ENCODE measurements around the gene TNS3.

TNS3 gene

DNA sequence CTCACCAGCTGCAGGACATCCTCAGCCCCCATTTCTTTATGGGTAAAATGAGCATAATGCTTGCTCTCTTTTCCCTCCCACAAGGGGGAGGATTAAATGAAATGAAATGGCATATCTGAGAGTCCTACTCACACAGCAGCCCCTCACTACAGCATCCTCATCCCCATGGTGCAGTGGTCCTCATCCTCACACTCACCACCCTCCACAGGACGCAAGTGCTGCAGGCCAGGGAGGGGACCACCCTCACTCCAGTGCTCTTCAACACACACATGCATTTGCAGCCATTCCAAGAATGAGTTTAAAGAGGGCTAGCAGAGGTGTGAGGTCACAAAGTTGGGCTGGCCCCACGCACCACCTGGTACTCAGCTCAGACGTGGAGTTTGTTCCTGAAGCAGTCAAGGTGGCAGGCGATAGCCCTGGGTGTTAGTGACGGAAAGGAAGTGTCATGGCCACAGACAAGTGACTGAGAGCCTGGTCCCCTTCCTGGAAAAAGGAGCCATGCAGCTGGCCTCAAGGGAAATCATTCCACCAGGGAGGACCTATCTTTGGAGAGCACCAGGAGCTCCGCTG is 234.0 kb downstream of the TNS3 start:
- no peak for DNase-seq (ENCODE audit: low spot score)
- in situ Hi-C loops (cut with MboI; ENCODE audit: low pct_unique_long_range_greater_than_20kb, low sequenced_read_pairs, unreplicated experiment) = no loop called here
- TF ChIP-seq CTCF (IDR thresholded peaks at IDR 0.05; ENCODE audit: extremely low read depth, insufficient read depth, missing control alignments) = no peak

DNA sequence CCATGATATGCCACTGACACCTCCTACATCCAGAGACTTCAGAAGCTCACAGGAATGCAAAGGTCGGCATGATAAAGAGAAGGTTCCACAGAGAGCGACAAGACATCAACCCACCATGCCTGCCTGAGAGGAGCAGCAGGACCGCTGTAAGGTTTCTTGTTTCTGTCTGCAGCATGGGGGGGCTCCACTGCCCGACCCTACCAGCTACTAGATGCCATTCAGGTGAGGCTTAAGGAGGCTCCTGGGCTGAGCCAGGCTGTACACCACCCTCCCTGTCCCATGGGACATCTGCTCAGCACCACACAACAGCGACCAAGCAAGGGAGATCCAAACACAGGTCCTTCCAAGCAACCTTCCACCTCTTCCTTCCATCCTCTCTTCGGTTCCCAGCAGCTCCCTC is 234.6 kb downstream of the TNS3 start:
- DNase-seq (ENCODE audit: low spot score) = no peak
- in situ Hi-C loops (cut with MboI; ENCODE audit: low pct_unique_long_range_greater_than_20kb, low sequenced_read_pairs, unreplicated experiment) = no loop called here
- TF ChIP-seq CTCF (IDR thresholded peaks at IDR 0.05; ENCODE audit: extremely low read depth, insufficient read depth, missing control alignments) = no peak

DNA sequence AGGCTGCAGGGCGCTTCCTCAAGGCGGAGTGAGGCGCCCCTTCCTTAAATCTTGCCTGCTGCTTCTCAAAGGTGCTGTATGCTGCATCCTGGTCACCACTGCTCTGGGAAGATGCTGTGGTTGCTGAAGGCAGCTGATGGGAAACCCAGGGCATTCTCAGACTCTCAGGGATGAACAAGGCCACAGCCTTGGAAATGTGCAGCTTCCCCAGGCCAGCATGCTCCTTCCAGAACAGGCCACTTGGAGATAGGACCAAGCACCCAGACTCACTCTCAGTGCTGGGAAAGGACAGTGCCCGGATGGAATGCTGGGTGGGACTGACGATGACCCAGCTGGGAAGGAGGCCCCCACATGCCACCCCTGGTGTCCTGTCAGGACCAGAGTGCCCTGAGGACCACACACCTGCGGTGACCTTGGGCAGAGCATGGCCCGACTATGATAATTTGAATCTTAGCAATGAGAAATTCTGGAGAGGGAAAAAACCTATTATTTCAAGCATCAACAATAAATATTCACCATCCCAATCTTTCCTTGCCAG is 235.5 kb downstream of the TNS3 start:
- in situ Hi-C loops (cut with MboI; ENCODE audit: low pct_unique_long_range_greater_than_20kb, low sequenced_read_pairs, unreplicated experiment) = no loop called here
- TF ChIP-seq CTCF (IDR thresholded peaks at IDR 0.05; ENCODE audit: extremely low read depth, insufficient read depth, missing control alignments) = no peak
- DNase-seq (ENCODE audit: low spot score) = no peak

DNA sequence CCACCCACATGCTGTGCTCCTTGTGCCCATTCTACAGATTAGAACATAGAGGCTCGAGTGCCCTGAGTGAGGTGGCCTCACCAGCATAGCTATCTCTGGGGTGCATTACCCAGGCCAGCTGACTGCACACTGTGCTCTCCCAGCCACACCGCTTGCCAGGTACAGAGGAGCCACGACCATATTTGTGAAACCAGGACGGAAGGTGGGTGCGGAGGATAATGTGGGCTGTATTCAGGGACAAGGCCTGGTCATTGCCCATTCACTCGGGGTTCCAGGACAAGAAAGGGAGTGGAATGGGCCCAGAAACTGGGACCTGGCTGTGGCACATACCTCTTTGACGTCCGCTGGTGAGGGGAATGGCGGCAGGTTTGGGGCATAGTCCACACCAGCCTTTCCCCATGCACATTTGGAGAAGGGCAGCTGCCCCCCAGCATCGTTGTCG is 236.0 kb downstream of the TNS3 start:
- DNase-seq (ENCODE audit: low spot score) = no peak
- in situ Hi-C loops (cut with MboI; ENCODE audit: low pct_unique_long_range_greater_than_20kb, low sequenced_read_pairs, unreplicated experiment) = no loop called here
- TF ChIP-seq CTCF (IDR thresholded peaks at IDR 0.05; ENCODE audit: extremely low read depth, insufficient read depth, missing control alignments) = no peak

DNA sequence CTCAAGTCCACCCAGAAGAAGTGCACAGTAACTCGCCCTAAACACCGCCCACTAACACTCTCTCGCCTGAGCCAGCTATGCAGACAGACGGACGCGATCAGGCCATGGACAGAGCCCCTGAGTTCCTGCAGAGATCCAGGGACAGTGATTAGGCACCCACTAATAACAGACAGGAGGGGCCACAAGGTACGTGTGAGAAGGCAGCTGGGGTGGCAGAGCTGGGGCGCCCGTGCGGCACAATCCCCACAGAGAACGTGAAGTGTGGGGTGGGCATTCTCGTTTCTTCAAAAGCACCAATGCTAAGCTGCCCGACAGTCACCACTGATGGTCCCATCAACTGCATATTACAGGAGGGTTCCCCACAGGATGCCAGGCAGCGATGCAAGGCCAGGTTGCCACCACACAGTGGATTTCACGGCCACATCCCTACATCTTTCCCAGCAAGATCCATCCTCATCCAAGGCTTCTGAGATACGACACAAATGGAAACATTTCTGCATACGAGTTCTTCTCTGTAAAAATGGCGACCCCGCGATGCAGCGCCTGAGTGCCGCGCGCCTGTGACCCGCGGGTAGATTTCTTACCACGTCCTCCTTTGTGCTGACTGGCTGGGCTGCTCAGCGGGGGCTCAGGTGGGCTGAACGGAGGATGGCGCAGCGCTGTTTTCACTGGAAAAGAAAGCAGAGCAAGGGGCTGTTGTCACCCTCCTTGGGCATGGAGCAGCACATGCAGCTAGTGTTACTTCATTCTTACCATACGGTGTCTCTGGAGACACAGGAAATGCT is 237.5 kb downstream of the TNS3 start:
- no peak for TF ChIP-seq CTCF (IDR thresholded peaks at IDR 0.05; ENCODE audit: extremely low read depth, insufficient read depth, missing control alignments)
- DNase-seq (ENCODE audit: low spot score) = no peak
- in situ Hi-C loops (cut with MboI; ENCODE audit: low pct_unique_long_range_greater_than_20kb, low sequenced_read_pairs, unreplicated experiment) = no loop called here

- no peak for DNase-seq (ENCODE audit: low spot score)
- no peak for TF ChIP-seq CTCF (IDR thresholded peaks at IDR 0.05; ENCODE audit: extremely low read depth, insufficient read depth, missing control alignments)
- in situ Hi-C loops (cut with MboI; ENCODE audit: low pct_unique_long_range_greater_than_20kb, low sequenced_read_pairs, unreplicated experiment) = no loop called here
Measured at GRCh38 chr7:47343061-47343455, 238.9 kb downstream of the TNS3 start.
